Activated naive CD4-positive, alpha-beta T cell treated with anti-CD3 and anti-CD28 coated beads, Interleukin-2, amount 10 ng/mL, durations not matched to agents 7 days and 5 days (primary cell): ENCODE results near the gene NTN1.

Experiments used
- CTCF ChIA-PET: fragments of 350-600 bp; sonication (Branson Sonifier 250); formaldehyde crosslinking; loops from one replicate; lab custom pipeline; 2021; ENCODE audit warnings: antibody characterized with exemption; lab: Charles Lee
- DNase-seq: peaks from one replicate; pipeline ENCODE4 v3.0.0-alpha.2; 2020
- H3K27ac Mint-ChIP-seq: one replicate; pipeline ENCODE4 v1.8.0; 2021; ENCODE audit warnings: mild to moderate bottlenecking, moderate library complexity, mixed read lengths
- H3K27me3 Mint-ChIP-seq: one replicate; pipeline ENCODE4 v1.8.0; 2021; ENCODE audit warnings: mild to moderate bottlenecking, mixed read lengths
- H3K36me3 Mint-ChIP-seq: one replicate; pipeline ENCODE4 v1.8.0; 2021; ENCODE audit warnings: mixed read lengths
- H3K4me1 Mint-ChIP-seq: one replicate; pipeline ENCODE4 v1.8.0; 2021; ENCODE audit warnings: mixed read lengths
- H3K4me3 Mint-ChIP-seq: one replicate; pipeline ENCODE4 v1.8.0; 2021; ENCODE audit warnings: mild to moderate bottlenecking, moderate library complexity, mixed read lengths
- H3K9me3 Mint-ChIP-seq: one replicate; pipeline ENCODE4 v1.8.0; 2021; ENCODE audit warnings: mixed read lengths

NTN1 gene

DNA sequence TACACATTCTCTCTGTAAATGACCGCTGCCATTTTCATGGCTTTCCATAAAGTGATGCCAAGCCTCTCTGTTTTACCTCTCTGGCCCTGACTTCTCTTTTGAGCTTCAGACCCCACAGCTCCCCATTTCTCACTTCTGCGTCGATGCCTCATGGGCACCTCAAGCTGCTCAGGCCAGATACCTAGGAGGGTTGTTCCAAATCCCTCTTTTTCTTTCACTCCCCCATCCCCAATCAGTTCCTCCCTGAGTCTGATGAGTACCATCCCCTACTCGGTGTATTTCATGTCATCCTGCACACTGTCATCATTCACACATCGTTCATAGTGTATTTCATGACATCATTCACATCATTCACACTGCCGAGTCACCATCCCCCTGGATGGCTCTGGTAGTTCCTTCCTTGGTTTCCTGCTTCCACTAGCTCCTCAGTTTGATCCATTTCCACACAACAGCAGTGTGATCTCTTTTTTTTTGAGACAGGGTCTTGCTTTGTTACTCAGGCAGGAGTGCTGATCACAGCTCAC, 43.1 kb downstream of the NTN1 start:
- CTCF ChIA-PET, result no interaction called here
- DNase-seq, result no peak
- H3K9me3 Mint-ChIP-seq, result no peaks in the 10 kb centered on the region
- no peaks in the 10 kb centered on the region for H3K36me3 Mint-ChIP-seq
- H3K27me3 Mint-ChIP-seq, result peaks cover 14% of the 10 kb centered on the region
- no peaks in the 10 kb centered on the region for H3K4me1 Mint-ChIP-seq
- no peak overlapping the region for H3K4me3 Mint-ChIP-seq
- H3K27ac Mint-ChIP-seq, result no peak overlapping the region

DNA sequence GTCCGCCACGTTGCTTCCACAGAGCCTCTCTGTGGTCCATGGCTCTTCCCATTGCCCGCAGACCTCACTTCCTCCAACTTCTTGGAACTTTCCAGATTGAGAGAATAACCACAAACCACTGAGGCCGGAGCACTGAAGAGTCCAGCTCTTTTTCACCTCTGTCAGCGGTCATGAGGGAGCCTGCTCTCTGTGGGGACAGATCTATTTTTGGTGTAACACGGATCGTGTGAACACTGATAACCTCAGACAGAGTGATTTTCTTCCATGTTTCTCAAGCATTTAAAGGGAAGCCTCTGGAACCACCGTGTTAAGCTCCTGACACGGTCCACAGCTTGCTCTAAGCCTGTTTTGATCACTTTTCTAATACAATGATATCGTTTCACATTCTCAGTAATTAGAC, 49.7 kb downstream of the NTN1 start:
- no peak overlapping the region for H3K4me3 Mint-ChIP-seq
- H3K36me3 Mint-ChIP-seq, result no peaks in the 10 kb centered on the region
- DNase-seq, result no peak
- H3K27ac Mint-ChIP-seq, result no peak overlapping the region
- peaks cover 8% of the 10 kb centered on the region for H3K27me3 Mint-ChIP-seq
- H3K4me1 Mint-ChIP-seq, result no peaks in the 10 kb centered on the region
- CTCF ChIA-PET, result no interaction called here
- H3K9me3 Mint-ChIP-seq, result no peaks in the 10 kb centered on the region

DNA sequence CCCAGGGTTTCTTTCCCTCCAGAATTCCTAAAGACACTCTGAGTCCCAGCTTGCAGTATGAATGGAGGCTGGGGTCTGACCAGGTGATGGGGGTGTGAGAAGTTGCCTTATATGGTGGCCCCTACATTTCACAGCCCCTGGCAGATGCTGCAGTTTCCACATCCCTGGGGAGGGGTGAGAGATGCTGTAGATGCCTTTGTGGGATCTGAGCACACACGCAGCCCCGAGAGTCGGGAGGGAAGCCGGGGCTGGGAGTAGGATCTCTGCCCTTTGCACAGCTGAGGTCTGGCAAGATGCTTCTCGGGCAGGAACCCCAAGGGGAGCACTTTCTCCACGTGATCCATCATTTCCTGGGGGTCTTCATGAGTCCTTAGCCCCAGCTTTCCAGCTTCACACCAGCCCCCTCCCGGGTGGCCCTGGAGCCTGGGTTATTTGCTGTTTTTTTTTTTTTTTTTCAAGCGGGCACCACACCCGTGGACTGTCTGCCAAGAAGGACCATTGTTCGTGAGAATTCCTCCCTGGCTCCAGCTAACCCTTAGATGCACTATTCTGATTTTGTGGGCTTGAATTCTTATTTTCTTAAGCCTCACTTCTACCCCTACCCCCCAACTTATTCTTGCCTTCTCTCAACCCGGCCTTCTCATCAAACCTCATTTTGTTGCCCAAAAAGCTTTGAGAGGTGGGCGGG, 50.6 kb downstream of the NTN1 start:
- H3K4me3 Mint-ChIP-seq, result no peak overlapping the region
- CTCF ChIA-PET, result no interaction called here

DNA sequence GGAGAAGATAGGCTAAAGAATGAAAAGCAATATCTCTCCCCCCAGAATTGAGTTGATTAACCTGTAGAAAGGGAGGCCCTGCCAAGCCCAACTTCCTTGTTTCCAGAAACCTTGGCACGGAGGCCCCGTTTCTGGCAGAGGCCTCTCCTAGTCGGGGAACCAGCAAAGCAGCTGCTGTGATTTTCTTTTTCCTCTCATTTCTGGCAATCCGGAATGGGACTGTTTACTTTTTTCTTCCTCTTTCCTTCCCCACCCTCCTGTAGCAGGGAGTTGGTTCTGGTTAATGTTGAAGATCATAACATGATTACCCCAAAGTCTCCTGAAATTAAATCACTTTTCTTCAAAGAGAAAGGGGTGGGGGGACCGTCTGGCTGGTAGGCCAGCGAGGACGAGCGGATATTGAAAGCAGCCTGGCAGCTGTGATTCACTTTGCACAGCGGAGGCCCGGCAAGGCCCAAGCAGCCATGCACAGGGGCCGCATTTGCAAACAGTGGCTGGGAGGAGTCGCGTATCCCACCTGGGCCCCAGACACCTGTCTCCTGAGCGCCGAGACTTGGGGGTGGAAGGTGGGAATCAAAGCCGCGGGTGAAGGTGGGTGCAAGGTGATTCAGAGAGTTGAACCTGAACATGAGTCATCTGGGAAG, 51.5 kb downstream of the NTN1 start:
- CTCF ChIA-PET, result no interaction called here
- H3K36me3 Mint-ChIP-seq, result no peaks in the 10 kb centered on the region
- no peaks in the 10 kb centered on the region for H3K9me3 Mint-ChIP-seq
- no peak overlapping the region for H3K4me3 Mint-ChIP-seq
- DNase-seq, result no peak
- no peaks in the 10 kb centered on the region for H3K4me1 Mint-ChIP-seq
- H3K27ac Mint-ChIP-seq, result no peak overlapping the region
- H3K27me3 Mint-ChIP-seq, result peaks cover 15% of the 10 kb centered on the region

More for the DNA sequence above, 50.6 kb downstream of the NTN1 start:
- Mint-ChIP-seq H3K36me3 (no peaks in the 10 kb centered on the region), H3K9me3 (no peaks in the 10 kb centered on the region), H3K27ac (no peak overlapping the region), H3K27me3 (peaks cover 12% of the 10 kb centered on the region), H3K4me1 (no peaks in the 10 kb centered on the region)
- DNase-seq, result no peak

DNA sequence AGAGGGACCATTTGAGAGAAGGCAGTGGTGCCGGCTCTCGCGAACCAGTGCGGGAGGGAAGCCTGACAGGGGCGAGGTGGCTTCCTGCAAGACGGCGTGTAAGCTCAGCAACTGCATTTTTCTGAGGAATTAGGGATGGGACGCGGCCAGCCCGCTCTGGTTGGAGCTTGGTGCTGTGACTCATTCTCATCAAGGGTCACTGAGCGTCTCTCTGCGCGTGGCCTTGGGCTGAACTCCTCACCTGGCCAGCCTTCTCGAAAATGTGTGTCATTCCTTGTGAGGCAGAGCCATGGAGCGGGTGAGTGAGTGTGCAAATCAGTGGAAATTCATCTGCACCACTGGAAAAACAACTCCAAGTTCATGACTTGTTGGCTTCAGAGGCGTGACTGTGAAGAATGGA, 52.8 kb downstream of the NTN1 start:
- no peak for DNase-seq
- CTCF ChIA-PET, result no interaction called here
- no peak overlapping the region for H3K27ac Mint-ChIP-seq
- H3K9me3 Mint-ChIP-seq, result no peaks in the 10 kb centered on the region
- no peaks in the 10 kb centered on the region for H3K36me3 Mint-ChIP-seq
- no peaks in the 10 kb centered on the region for H3K4me1 Mint-ChIP-seq
- H3K4me3 Mint-ChIP-seq, result no peak overlapping the region
- peaks cover 18% of the 10 kb centered on the region for H3K27me3 Mint-ChIP-seq

DNA sequence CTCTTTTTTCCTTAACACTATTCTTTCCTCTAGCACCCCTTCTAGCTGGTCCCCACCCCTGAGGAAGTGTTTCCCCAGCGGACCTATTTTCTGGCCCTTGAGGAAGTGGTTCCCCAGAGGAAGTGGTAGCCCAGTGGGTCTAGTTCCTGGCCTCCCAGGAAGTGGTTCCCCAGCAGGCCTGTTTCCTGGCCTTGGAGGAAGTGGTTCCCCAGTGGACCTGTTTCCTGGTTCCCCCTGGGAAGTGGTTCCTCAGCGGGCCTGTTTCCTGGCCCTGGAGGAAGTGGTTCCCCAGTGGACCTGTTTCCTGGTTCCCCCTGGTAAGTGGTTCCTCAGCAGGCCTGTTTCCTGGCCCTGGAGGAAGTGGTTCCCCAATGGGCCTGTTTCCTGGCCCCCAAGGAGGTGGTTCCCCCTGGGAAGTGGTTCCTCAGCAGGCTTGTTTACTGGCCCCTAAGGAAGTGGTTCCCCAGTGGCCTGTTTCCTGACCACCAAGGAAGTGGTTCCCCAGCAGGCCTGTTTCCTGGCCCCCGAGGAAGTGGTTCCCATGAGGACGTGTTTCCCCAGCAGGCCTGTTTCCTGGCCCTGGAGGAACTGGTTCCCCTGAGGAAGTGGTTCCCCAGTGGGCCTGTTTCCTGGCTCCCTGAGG, 58.3 kb downstream of the NTN1 start:
- CTCF ChIA-PET, result no interaction called here
- Mint-ChIP-seq H3K27ac (peak overlapping the region; percentile 68), H3K27me3 (peaks cover 13% of the 10 kb centered on the region), H3K4me1 (peaks cover 2% of the 10 kb centered on the region), H3K9me3 (peaks cover 11% of the 10 kb centered on the region), H3K36me3 (peaks cover 2% of the 10 kb centered on the region), H3K4me3 (no peak overlapping the region)
- DNase-seq, result peak; percentile 26

DNA sequence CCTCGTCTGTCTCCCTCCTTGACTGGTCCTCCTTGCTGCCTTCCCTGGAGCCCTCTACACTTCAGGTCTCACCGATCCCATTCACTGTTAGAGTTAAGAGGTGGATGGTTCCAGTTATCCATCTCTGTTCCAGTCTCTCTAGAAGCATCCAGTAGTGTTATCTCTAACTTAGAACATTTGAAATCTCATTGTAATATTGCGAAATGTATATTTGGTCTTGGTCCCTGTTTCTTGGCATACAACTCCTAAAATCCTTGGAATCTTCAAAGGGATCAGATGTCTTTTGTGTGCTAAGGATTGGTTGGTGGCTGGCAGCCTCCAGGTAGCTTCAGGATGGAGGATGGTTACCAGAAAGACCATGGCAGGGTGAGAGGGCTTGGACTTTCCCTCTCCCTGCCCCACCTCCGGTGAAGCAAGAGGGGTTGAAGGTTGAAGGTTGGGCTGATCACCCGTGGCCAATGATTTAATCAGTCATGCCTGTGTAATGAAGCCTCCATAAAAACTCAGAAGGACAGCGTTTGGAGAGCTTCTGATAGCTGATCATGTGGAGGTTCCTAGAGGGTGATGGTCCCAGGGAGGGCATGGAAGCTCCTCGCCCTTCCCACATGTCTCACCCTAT, 59.1 kb downstream of the NTN1 start:
- Mint-ChIP-seq H3K4me3 (no peak overlapping the region), H3K36me3 (peaks cover 2% of the 10 kb centered on the region), H3K27ac (peak overlapping the region; percentile 68), H3K9me3 (peaks cover 11% of the 10 kb centered on the region), H3K4me1 (peaks cover 2% of the 10 kb centered on the region), H3K27me3 (peaks cover 13% of the 10 kb centered on the region)
- DNase-seq, result no peak
- CTCF ChIA-PET, result no interaction called here

DNA sequence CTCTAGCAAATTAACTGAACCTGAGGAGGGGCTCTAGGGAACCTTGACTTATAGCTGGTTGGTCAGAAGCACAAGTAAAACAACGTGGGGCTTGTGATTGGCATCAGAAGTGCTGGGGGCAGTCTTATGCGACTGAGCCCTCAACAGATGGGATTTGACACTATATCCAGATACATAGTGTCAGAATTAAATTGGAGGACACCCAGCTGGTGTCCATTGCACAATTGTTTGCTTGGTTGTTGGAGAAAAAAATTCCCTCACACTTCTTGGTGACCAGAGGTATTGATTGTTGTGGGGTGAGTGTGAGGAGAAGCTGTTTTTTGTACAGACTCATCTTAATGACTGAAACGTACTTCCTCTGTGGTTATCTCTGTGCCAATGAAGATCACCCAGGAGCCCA, 59.7 kb downstream of the NTN1 start:
- H3K4me3 Mint-ChIP-seq, result no peak overlapping the region
- DNase-seq, result no peak
- H3K27me3 Mint-ChIP-seq, result peaks cover 9% of the 10 kb centered on the region
- peaks cover 11% of the 10 kb centered on the region for H3K9me3 Mint-ChIP-seq
- CTCF ChIA-PET, result no interaction called here
- peaks cover 2% of the 10 kb centered on the region for H3K36me3 Mint-ChIP-seq
- peaks cover 2% of the 10 kb centered on the region for H3K4me1 Mint-ChIP-seq
- no peak overlapping the region for H3K27ac Mint-ChIP-seq

DNA sequence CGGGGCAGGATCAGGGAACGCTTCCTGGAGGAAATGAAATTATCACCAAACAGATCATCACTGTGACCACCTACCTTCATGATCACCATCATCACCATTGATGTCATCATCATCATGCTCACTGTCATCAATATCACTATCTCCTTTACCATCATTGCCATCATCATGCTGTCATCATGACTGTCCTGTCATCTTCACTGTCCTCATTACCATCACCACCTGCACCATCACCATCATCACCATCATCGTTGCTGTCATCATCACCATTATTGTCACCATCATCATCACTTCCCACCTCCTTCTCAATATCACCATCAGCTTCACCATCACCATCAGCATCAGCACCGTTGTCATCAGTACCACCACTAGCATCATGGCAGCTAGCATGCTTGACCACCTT, 65.3 kb downstream of the NTN1 start:
- no peak for DNase-seq
- Mint-ChIP-seq H3K9me3 (peaks cover 2% of the 10 kb centered on the region), H3K4me3 (no peak overlapping the region), H3K4me1 (no peaks in the 10 kb centered on the region), H3K36me3 (no peaks in the 10 kb centered on the region), H3K27me3 (no peaks in the 10 kb centered on the region), H3K27ac (no peak overlapping the region)
- CTCF ChIA-PET, result no interaction called here

DNA sequence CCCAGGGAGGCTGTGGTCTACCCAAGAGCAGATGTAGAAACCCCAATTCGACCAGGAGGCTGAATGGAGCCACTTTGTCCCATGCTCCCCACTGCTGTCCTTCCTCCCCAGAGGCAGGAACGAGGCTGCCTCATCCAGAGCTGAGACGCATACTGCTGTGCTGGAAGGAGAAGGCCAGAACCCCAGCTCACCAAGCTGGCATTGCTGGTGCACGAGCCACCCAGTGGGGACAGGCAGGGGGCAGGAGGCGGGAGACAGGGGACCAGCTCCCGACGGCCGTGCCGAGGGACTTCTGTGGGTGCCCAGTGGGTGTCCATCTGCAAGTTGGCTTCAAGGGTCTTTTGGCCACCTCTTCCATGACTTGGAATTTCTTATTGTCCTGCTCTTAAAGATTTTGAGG, 66.6 kb downstream of the NTN1 start:
- CTCF ChIA-PET, result no interaction called here
- Mint-ChIP-seq H3K36me3 (no peaks in the 10 kb centered on the region), H3K4me3 (no peak overlapping the region), H3K4me1 (no peaks in the 10 kb centered on the region), H3K9me3 (peaks cover 2% of the 10 kb centered on the region), H3K27ac (no peak overlapping the region), H3K27me3 (no peaks in the 10 kb centered on the region)
- no peak for DNase-seq

DNA sequence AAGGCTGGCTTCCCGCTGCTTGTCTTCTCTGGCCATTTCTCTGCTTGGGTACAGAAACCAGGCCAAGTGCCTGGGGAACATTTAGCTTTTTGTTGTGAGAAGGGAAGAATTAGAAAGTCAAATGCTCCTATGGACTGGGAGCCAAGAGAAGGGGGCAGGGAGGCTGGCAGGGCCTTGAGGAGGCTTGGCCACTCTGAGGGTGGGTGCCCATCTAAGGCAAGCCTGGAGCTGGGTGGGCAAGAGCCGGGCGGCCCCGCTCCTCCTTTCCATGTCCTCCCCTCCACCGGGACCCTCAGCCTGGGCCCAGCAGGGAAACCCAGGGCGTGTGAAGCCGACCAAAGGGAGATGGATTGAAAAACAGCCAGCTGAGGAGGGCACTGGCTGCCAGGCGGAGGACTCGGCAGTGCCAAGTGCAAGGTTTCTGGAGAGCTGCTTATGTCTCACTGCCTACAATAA, 69.4 kb downstream of the NTN1 start:
- no peaks in the 10 kb centered on the region for H3K9me3 Mint-ChIP-seq
- H3K27me3 Mint-ChIP-seq, result no peaks in the 10 kb centered on the region
- no peak overlapping the region for H3K27ac Mint-ChIP-seq
- H3K4me1 Mint-ChIP-seq, result no peaks in the 10 kb centered on the region
- no peaks in the 10 kb centered on the region for H3K36me3 Mint-ChIP-seq
- no peak overlapping the region for H3K4me3 Mint-ChIP-seq
- no peak for DNase-seq
- CTCF ChIA-PET, result interaction anchor here (1.3 kb wide), 1 partner anchor 25 kb away, joined by 3 read pairs; no protein-coding TSS in a partner anchor

DNA sequence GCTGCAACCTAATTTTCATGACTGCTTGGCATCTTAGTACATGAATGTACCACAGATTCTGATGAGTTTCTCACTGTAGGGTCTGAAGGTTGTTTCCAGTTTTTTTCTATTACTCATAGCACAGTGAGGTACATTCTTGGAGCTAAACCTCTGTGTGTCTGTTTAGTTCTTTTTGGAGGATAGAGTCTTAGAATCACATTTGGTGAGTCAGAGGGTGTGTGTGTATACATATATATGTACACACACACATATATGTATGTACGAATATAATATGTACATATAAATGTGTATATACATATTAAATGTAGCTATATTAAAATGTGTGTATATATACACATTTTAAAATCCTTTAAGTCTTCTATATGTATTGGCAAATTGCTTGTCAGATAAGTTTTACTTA, 72.9 kb downstream of the NTN1 start:
- no peaks in the 10 kb centered on the region for H3K36me3 Mint-ChIP-seq
- peaks cover 5% of the 10 kb centered on the region for H3K27me3 Mint-ChIP-seq
- H3K4me1 Mint-ChIP-seq, result no peaks in the 10 kb centered on the region
- no peak overlapping the region for H3K4me3 Mint-ChIP-seq
- no peak for DNase-seq
- no peaks in the 10 kb centered on the region for H3K9me3 Mint-ChIP-seq
- no peak overlapping the region for H3K27ac Mint-ChIP-seq
- CTCF ChIA-PET, result no interaction called here

DNA sequence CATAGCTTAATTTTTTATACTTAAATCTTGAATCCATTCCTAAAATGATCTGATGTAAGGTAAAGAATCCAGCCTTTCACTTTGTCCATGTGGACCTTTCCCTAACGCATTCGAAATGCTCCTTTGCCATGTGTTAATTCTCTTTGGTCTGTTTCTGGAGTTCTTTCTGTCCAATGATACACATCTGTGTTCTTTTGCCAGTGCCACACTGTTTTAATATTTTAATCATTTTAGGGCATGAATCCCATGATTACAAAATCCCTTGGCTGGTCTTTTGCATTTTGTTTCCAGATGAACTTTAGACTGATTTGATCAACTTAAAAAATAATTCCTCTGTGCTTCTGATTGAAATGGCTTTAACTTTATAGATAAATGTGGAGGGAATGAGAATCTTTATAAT, 74.1 kb downstream of the NTN1 start:
- CTCF ChIA-PET, result no interaction called here
- no peaks in the 10 kb centered on the region for H3K9me3 Mint-ChIP-seq
- no peak overlapping the region for H3K4me3 Mint-ChIP-seq
- peaks cover 5% of the 10 kb centered on the region for H3K27me3 Mint-ChIP-seq
- no peak overlapping the region for H3K27ac Mint-ChIP-seq
- no peak for DNase-seq
- no peaks in the 10 kb centered on the region for H3K36me3 Mint-ChIP-seq
- no peaks in the 10 kb centered on the region for H3K4me1 Mint-ChIP-seq

DNA sequence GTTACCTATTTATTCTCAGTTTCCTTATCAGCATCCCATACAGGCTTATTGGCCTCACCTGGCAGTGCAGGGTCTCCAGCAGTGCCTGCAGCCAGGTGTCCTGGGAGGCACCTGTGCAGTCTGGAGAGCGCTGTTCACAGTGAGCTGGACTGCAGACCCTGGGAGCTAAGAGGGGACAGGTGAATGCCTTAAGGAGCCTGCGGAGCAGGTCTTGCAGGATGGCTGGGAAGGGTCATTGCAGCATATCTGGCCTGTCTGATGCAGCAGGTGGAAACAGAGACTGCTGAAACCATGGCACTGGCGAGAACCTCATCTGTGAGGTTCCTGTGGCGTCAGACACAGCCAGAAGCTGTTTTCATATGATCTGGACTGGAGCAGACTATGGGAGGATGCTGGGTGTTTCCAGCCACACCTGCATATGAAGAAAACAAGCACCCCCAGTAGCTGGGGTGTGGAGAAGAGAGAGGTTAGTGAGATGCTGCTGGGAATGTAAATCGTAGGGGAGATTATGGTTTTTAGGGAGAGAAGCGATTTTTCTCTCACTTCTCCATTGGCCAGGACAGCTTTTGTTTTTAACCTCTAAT, 77.0 kb downstream of the NTN1 start:
- H3K36me3 Mint-ChIP-seq, result no peaks in the 10 kb centered on the region
- no peak for DNase-seq

More for the DNA sequence above, 77.0 kb downstream of the NTN1 start:
- Mint-ChIP-seq H3K4me1 (no peaks in the 10 kb centered on the region), H3K4me3 (no peak overlapping the region), H3K27ac (no peak overlapping the region), H3K9me3 (peaks cover 11% of the 10 kb centered on the region), H3K27me3 (peaks cover 5% of the 10 kb centered on the region)
- CTCF ChIA-PET, result no interaction called here
